ENCODE data around the gene OTC. TPM values are rescaled to one million over a fixed set of nuclear protein-coding genes. Genes with fewer than 3 reads are reported as not detected.

Gene OTC
- total RNA-seq, 1 donor from 2014 or later: not detected

DNA sequence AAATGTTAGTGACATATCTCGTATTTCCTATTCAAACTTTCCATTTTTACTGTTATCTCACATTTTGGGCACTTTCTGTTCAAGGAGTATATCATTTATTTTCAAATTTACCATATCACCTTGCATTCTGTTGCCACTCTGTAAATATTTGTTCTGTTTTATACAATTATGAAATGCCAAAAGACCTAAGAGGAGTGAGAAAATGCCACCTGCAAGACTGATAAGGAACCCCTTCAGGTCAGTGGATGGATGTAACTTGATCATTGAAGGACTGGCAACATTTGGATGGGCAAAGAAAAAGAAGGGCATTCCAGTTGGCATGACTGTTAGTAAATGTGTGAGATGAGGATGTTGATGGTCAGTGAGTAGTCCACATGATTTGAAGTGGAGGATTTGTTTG, 79.1 kb downstream of the OTC start:
- Mint-ChIP-seq H3K4me3 (no peak overlapping the region), H3K9me3 (no peaks in the 10 kb centered on the region), H3K27me3 (ENCODE audit: insufficient read depth, low read depth) (peaks cover 4% of the 10 kb centered on the region), H3K36me3 (no peaks in the 10 kb centered on the region), H3K27ac (no peak overlapping the region), H3K4me1 (no peaks in the 10 kb centered on the region)
- H3K27me3 ChIP-seq: no peaks in the 10 kb centered on the region
- no peak overlapping the region for H3K27ac ChIP-seq
- TF ChIP-seq EZH2phosphoT487 (IDR thresholded peaks at IDR 0.05) (no peak), EZH2 (IDR thresholded peaks at IDR 0.05) (no peak)
- TF ChIP-seq, protein P1, sequence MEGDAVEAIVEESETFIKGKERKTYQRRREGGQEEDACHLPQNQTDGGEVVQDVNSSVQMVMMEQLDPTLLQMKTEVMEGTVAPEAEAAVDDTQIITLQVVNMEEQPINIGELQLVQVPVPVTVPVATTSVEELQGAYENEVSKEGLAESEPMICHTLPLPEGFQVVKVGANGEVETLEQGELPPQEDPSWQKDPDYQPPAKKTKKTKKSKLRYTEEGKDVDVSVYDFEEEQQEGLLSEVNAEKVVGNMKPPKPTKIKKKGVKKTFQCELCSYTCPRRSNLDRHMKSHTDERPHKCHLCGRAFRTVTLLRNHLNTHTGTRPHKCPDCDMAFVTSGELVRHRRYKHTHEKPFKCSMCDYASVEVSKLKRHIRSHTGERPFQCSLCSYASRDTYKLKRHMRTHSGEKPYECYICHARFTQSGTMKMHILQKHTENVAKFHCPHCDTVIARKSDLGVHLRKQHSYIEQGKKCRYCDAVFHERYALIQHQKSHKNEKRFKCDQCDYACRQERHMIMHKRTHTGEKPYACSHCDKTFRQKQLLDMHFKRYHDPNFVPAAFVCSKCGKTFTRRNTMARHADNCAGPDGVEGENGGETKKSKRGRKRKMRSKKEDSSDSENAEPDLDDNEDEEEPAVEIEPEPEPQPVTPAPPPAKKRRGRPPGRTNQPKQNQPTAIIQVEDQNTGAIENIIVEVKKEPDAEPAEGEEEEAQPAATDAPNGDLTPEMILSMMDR (IDR thresholded peaks at IDR 0.05): no peak
- H3K9ac ChIP-seq: no peak overlapping the region
- no peak overlapping the region for H3K4me3 ChIP-seq
- no peaks in the 10 kb centered on the region for H3K36me3 ChIP-seq
- no peak overlapping the region for H2AFZ ChIP-seq (replicated peaks)
- no peaks in the 10 kb centered on the region for H3F3A ChIP-seq (ENCODE audit: low read depth)
- H3K4me1 ChIP-seq: peaks cover 9% of the 10 kb centered on the region
- peaks cover 6% of the 10 kb centered on the region for H3K9me3 ChIP-seq (ENCODE audit: low read depth)
- no peaks in the 10 kb centered on the region for H3K79me2 ChIP-seq (ENCODE audit: low read depth)
- DNase-seq (ENCODE audit: low spot score): no peak
- no peaks in the 10 kb centered on the region for H4K20me1 ChIP-seq (ENCODE audit: low read depth)
- no peak overlapping the region for H3K4me2 ChIP-seq

DNA sequence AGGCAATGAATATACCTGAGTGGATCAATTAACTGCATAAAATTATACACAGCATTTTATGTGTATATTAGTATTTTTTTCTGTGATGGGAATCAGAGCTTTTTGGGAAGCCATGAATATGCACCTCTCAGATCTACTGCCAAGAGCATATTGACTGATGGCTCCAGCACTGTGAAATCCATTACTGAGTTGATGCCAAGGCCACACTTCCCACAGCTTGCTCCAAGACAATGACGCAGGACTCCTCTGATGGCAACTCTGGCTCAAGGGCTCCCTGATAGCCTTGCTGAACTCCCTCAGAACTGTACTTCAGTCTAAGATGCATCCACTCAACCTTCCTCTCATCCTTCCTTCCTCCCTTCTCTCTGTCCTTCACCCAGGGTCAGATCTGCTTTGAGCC, 82.7 kb downstream of the OTC start:
- TF ChIP-seq, protein P1 (IDR thresholded peaks at IDR 0.05): no peak
- no peak for TF ChIP-seq EZH2 (IDR thresholded peaks at IDR 0.05)
- TF ChIP-seq EZH2phosphoT487 (IDR thresholded peaks at IDR 0.05): no peak
- no peak for DNase-seq (ENCODE audit: low spot score)
- Mint-ChIP-seq H3K36me3 (no peaks in the 10 kb centered on the region), H3K27ac (no peak overlapping the region), H3K27me3 (ENCODE audit: insufficient read depth, low read depth) (no peaks in the 10 kb centered on the region), H3K9me3 (no peaks in the 10 kb centered on the region), H3K4me1 (no peaks in the 10 kb centered on the region), H3K4me3 (no peak overlapping the region)
- H2AFZ ChIP-seq (replicated peaks): no peak overlapping the region
- H3K27ac ChIP-seq: no peak overlapping the region
- H3K4me2 ChIP-seq: no peak overlapping the region
- peaks cover 9% of the 10 kb centered on the region for H3K4me1 ChIP-seq
- H4K20me1 ChIP-seq (ENCODE audit: low read depth): no peaks in the 10 kb centered on the region
- H3K9me3 ChIP-seq (ENCODE audit: low read depth): peaks cover 6% of the 10 kb centered on the region
- H3K27me3 ChIP-seq: no peaks in the 10 kb centered on the region
- no peaks in the 10 kb centered on the region for H3K36me3 ChIP-seq
- no peak overlapping the region for H3K9ac ChIP-seq
- no peak overlapping the region for H3K4me3 ChIP-seq
- H3F3A ChIP-seq (ENCODE audit: low read depth): no peaks in the 10 kb centered on the region
- H3K79me2 ChIP-seq (ENCODE audit: low read depth): no peaks in the 10 kb centered on the region

DNA sequence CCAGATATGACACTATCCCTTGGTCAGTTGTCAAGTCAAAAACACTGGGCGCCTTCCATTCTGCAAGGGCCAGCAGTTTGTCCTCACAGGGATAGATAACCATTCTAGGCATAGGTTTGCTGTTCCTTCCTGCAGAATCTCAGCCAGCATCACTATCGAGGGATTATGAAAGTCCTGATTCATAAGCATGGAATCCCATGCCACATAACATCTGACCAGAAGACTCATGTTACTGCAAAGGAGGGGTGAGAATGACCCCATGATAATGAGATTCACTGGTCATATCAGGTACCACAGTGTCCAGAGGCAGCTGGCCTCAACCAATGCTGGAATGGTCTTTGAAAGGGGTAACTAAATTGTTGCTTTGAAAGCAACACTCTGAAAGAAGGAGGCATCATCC, 84.7 kb downstream of the OTC start:
- H4K20me1 ChIP-seq (ENCODE audit: low read depth): no peaks in the 10 kb centered on the region
- no peak overlapping the region for H3K27ac ChIP-seq
- peaks cover 9% of the 10 kb centered on the region for H3K4me1 ChIP-seq
- H3K36me3 Mint-ChIP-seq: no peaks in the 10 kb centered on the region
- no peaks in the 10 kb centered on the region for H3K79me2 ChIP-seq (ENCODE audit: low read depth)
- H3K9me3 Mint-ChIP-seq: no peaks in the 10 kb centered on the region
- no peak overlapping the region for H3K4me2 ChIP-seq
- no peaks in the 10 kb centered on the region for H3K36me3 ChIP-seq
- no peaks in the 10 kb centered on the region for H3K27me3 Mint-ChIP-seq (ENCODE audit: insufficient read depth, low read depth)
- no peak overlapping the region for H3K9ac ChIP-seq
- H3F3A ChIP-seq (ENCODE audit: low read depth): no peaks in the 10 kb centered on the region
- no peaks in the 10 kb centered on the region for H3K4me1 Mint-ChIP-seq
- DNase-seq (ENCODE audit: low spot score): no peak
- H2AFZ ChIP-seq (replicated peaks): no peak overlapping the region
- TF ChIP-seq EZH2 (IDR thresholded peaks at IDR 0.05): no peak
- TF ChIP-seq EZH2phosphoT487 (IDR thresholded peaks at IDR 0.05): no peak
- TF ChIP-seq, protein P1 (IDR thresholded peaks at IDR 0.05): no peak
- no peaks in the 10 kb centered on the region for H3K9me3 ChIP-seq (ENCODE audit: low read depth)
- H3K4me3 Mint-ChIP-seq: no peak overlapping the region
- H3K27ac Mint-ChIP-seq: no peak overlapping the region
- no peak overlapping the region for H3K4me3 ChIP-seq
- no peaks in the 10 kb centered on the region for H3K27me3 ChIP-seq
